Measurements from ENCODE around the gene KLRG1. TPM values are rescaled to one million over a fixed set of nuclear protein-coding genes. Genes with fewer than 3 reads are reported as not detected.

The KLRG1 gene
- total RNA-seq, 1 experiment from 2014 or later = 2.1 TPM

DNA sequence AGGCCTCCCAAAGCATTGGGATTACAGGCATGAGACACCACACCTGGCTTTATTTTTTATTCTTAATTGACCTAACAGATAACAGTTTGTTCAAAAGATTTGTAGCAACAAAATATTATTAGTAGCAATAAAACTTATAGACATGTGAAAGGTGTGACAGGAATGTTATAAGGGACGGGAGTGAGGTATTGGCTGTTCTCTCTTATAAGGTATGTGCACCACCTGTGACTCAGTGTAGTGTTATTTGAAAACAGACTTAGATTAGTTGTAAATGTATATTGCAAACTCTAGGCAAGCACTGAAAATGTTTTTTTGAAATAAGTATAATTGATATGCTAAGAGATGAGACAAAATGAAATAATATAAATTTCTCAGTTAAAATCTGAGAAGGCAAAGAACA, 57.8 kb downstream of the KLRG1 start:
- H3K27me3 Mint-ChIP-seq (ENCODE audit: low read depth) = no peaks in the 10 kb centered on the region
- H2BK12ac ChIP-seq (ENCODE audit: insufficient read length, low read depth, low read length) = no peak overlapping the region
- no peak overlapping the region for H3K4me2 ChIP-seq (ENCODE audit: insufficient read depth, insufficient read length, low read length)
- H3K79me1 ChIP-seq (ENCODE audit: insufficient read depth, low read depth, low read length, poor library complexity, severe bottlenecking) = no peaks in the 10 kb centered on the region
- no peaks in the 10 kb centered on the region for H3K36me3 Mint-ChIP-seq (ENCODE audit: insufficient read depth in 1 of 3, low read depth in 3 of 3)
- no peak overlapping the region for H2BK120ac ChIP-seq (ENCODE audit: low read depth, low read length, poor library complexity, severe bottlenecking)
- H3K18ac ChIP-seq (ENCODE audit: insufficient read length, low read depth, low read length) = no peak overlapping the region
- H2BK15ac ChIP-seq (ENCODE audit: low read depth, low read length) = no peak overlapping the region
- H3K23ac ChIP-seq (ENCODE audit: insufficient read length, low read depth, low read length) = no peak overlapping the region
- H3K9me3 ChIP-seq (ENCODE audit: control insufficient read depth, low read depth, low read length) = no peaks in the 10 kb centered on the region
- no peak overlapping the region for H3K9ac ChIP-seq (ENCODE audit: extremely low read depth, insufficient read length, low read length)
- no peak overlapping the region for H2BK20ac ChIP-seq (ENCODE audit: low read depth, low read length, poor library complexity, severe bottlenecking)
- no peaks in the 10 kb centered on the region for H3K23me2 ChIP-seq (ENCODE audit: insufficient read length, low read depth, low read length, poor library complexity, severe bottlenecking)
- no peak for TF ChIP-seq CTCF (conservative IDR thresholded peaks at IDR 0.05)
- no peak overlapping the region for H4K8ac ChIP-seq (replicated peaks; ENCODE audit: insufficient read length, low read depth, low read length)
- no peak overlapping the region for H2AK5ac ChIP-seq (ENCODE audit: insufficient read length, low read length)
- H3K27ac Mint-ChIP-seq = no peak overlapping the region
- H3K27me3 ChIP-seq (ENCODE audit: insufficient read depth, low read length) = no peaks in the 10 kb centered on the region
- H3K56ac ChIP-seq (ENCODE audit: insufficient read length, low read depth, low read length) = no peak overlapping the region
- H3K14ac ChIP-seq (ENCODE audit: insufficient read depth, low read length) = no peak overlapping the region
- no peaks in the 10 kb centered on the region for H3K9me3 Mint-ChIP-seq
- no peak overlapping the region for H2AFZ ChIP-seq (ENCODE audit: low read length)
- H3K27ac ChIP-seq (ENCODE audit: insufficient read length, low read depth, low read length) = no peak overlapping the region
- H3K4ac ChIP-seq (ENCODE audit: low read depth, low read length) = no peak overlapping the region
- H4K5ac ChIP-seq (ENCODE audit: insufficient read length, low read depth, low read length) = no peak overlapping the region
- no peaks in the 10 kb centered on the region for H4K20me1 ChIP-seq (ENCODE audit: control insufficient read depth, insufficient read depth, insufficient read length)
- H4K91ac ChIP-seq (ENCODE audit: insufficient read length, low read depth, low read length) = no peak overlapping the region
- no peak overlapping the region for H2BK5ac ChIP-seq (ENCODE audit: insufficient read length, low read length)
- H3K4me3 Mint-ChIP-seq = no peak overlapping the region
- no peak for DNase-seq
- no peaks in the 10 kb centered on the region for H3K79me2 ChIP-seq (ENCODE audit: insufficient read depth, low read length)
- no peaks in the 10 kb centered on the region for H3K4me1 ChIP-seq (ENCODE audit: insufficient read depth, low read length)
- WGBS (ENCODE audit: extremely low coverage, insufficient read length, low lambda C conversion rate) = no CpG with 5 or more reads among the region's 1 CpG
- H3T11ph ChIP-seq (ENCODE audit: low read length) = no peak overlapping the region
- no peaks in the 10 kb centered on the region for H3K4me1 Mint-ChIP-seq
